ENCODE measurements around the gene RBM12. TPM values are rescaled to one million over a fixed set of nuclear protein-coding genes. Genes with fewer than 3 reads are reported as not detected.

Gene RBM12
- total RNA-seq, 1 experiment from 2014 or later, result 125 TPM

DNA sequence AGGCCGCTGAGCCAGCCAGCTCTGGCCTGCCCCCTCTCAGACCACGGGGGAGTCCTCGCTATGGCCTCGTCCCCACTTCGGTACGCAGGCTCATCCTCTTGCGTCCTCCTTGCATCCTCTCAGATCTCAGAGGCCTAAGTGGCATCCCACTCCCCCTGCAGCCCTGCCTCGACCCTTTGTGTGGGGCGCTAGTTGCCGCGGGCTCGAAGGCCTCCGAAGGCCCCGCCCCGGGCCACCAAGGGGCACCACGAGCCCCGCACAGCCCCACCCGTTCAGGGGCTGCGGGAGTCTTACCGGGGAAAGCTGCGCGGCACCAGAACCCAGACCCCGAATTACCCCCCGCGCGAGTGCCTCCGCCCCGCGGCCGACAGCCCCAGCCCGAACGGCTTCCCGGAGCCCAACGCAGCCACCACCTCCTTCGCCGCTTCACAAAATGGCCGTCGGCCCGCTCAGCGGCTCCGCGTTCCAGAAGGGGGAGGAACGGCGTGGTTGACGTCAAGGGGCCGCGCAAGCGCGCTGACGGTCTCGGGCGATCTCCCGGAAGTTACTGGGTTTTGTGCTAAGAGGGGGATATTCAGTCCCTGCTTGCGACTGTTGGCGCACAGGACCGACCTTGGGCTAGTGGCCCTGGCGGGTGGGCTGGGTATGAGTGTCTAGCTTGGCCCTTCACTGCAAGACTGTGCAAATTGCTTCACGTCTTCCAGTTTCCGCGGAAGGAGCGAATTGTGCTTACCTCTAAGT lies at the start of gene RBM12, which contains the start of gene CPNE1 (continued):
- TF ChIP-seq, protein P1, sequence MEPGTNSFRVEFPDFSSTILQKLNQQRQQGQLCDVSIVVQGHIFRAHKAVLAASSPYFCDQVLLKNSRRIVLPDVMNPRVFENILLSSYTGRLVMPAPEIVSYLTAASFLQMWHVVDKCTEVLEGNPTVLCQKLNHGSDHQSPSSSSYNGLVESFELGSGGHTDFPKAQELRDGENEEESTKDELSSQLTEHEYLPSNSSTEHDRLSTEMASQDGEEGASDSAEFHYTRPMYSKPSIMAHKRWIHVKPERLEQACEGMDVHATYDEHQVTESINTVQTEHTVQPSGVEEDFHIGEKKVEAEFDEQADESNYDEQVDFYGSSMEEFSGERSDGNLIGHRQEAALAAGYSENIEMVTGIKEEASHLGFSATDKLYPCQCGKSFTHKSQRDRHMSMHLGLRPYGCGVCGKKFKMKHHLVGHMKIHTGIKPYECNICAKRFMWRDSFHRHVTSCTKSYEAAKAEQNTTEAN (CRISPR knock-in tag; IDR thresholded peaks at IDR 0.05), result peak; percentile 64; the same call in 1 of the 2 replicates
- peak; percentile 96; the same call in 1 of the 2 replicates for TF ChIP-seq CBFB (CRISPR knock-in tag; IDR thresholded peaks at IDR 0.05; ENCODE audit: low read depth)
- TF ChIP-seq, protein P2, sequence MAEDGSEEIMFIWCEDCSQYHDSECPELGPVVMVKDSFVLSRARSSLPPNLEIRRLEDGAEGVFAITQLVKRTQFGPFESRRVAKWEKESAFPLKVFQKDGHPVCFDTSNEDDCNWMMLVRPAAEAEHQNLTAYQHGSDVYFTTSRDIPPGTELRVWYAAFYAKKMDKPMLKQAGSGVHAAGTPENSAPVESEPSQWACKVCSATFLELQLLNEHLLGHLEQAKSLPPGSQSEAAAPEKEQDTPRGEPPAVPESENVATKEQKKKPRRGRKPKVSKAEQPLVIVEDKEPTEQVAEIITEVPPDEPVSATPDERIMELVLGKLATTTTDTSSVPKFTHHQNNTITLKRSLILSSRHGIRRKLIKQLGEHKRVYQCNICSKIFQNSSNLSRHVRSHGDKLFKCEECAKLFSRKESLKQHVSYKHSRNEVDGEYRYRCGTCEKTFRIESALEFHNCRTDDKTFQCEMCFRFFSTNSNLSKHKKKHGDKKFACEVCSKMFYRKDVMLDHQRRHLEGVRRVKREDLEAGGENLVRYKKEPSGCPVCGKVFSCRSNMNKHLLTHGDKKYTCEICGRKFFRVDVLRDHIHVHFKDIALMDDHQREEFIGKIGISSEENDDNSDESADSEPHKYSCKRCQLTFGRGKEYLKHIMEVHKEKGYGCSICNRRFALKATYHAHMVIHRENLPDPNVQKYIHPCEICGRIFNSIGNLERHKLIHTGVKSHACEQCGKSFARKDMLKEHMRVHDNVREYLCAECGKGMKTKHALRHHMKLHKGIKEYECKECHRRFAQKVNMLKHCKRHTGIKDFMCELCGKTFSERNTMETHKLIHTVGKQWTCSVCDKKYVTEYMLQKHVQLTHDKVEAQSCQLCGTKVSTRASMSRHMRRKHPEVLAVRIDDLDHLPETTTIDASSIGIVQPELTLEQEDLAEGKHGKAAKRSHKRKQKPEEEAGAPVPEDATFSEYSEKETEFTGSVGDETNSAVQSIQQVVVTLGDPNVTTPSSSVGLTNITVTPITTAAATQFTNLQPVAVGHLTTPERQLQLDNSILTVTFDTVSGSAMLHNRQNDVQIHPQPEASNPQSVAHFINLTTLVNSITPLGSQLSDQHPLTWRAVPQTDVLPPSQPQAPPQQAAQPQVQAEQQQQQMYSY (CRISPR knock-in tag; IDR thresholded peaks at IDR 0.05), result no peak
- no peak for TF ChIP-seq GTF2I (CRISPR knock-in tag; conservative IDR thresholded peaks at IDR 0.05)
- TF ChIP-seq, protein P3, sequence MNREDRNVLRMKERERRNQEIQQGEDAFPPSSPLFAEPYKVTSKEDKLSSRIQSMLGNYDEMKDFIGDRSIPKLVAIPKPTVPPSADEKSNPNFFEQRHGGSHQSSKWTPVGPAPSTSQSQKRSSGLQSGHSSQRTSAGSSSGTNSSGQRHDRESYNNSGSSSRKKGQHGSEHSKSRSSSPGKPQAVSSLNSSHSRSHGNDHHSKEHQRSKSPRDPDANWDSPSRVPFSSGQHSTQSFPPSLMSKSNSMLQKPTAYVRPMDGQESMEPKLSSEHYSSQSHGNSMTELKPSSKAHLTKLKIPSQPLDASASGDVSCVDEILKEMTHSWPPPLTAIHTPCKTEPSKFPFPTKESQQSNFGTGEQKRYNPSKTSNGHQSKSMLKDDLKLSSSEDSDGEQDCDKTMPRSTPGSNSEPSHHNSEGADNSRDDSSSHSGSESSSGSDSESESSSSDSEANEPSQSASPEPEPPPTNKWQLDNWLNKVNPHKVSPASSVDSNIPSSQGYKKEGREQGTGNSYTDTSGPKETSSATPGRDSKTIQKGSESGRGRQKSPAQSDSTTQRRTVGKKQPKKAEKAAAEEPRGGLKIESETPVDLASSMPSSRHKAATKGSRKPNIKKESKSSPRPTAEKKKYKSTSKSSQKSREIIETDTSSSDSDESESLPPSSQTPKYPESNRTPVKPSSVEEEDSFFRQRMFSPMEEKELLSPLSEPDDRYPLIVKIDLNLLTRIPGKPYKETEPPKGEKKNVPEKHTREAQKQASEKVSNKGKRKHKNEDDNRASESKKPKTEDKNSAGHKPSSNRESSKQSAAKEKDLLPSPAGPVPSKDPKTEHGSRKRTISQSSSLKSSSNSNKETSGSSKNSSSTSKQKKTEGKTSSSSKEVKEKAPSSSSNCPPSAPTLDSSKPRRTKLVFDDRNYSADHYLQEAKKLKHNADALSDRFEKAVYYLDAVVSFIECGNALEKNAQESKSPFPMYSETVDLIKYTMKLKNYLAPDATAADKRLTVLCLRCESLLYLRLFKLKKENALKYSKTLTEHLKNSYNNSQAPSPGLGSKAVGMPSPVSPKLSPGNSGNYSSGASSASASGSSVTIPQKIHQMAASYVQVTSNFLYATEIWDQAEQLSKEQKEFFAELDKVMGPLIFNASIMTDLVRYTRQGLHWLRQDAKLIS (CRISPR knock-in tag; IDR thresholded peaks at IDR 0.05; ENCODE audit: borderline replicate concordance), result 0 out of 2 replicates have a peak, but pooled peaks have one; percentile 50
- TF ChIP-seq, protein P4, sequence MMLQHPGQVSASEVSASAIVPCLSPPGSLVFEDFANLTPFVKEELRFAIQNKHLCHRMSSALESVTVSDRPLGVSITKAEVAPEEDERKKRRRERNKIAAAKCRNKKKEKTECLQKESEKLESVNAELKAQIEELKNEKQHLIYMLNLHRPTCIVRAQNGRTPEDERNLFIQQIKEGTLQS (CRISPR knock-in tag; conservative IDR thresholded peaks at IDR 0.05), result no peak
- no peak for TF ChIP-seq CREB1 (CRISPR knock-in tag; IDR thresholded peaks at IDR 0.05)
- TF ChIP-seq NFATC4 (CRISPR knock-in tag; IDR thresholded peaks at IDR 0.05), result peak; percentile 71; the same call in 1 of the 2 replicates
- peak; percentile 47; the same call in 1 of the 2 replicates for TF ChIP-seq ZNF138 (CRISPR knock-in tag; conservative IDR thresholded peaks at IDR 0.05)
- TF ChIP-seq, protein P5, sequence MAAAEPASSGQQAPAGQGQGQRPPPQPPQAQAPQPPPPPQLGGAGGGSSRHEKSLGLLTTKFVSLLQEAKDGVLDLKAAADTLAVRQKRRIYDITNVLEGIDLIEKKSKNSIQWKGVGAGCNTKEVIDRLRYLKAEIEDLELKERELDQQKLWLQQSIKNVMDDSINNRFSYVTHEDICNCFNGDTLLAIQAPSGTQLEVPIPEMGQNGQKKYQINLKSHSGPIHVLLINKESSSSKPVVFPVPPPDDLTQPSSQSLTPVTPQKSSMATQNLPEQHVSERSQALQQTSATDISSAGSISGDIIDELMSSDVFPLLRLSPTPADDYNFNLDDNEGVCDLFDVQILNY (CRISPR knock-in tag; IDR thresholded peaks at IDR 0.05), result peak; percentile 83; the same call in 1 of the 2 replicates
- peak; percentile 27; the same call in 1 of the 2 replicates for TF ChIP-seq TCF7 (CRISPR knock-in tag; IDR thresholded peaks at IDR 0.05; ENCODE audit: low read depth)
- TF ChIP-seq ZBTB21 (CRISPR knock-in tag; IDR thresholded peaks at IDR 0.05; ENCODE audit: borderline replicate concordance), result peak; percentile 94
- TF ChIP-seq, protein P6, sequence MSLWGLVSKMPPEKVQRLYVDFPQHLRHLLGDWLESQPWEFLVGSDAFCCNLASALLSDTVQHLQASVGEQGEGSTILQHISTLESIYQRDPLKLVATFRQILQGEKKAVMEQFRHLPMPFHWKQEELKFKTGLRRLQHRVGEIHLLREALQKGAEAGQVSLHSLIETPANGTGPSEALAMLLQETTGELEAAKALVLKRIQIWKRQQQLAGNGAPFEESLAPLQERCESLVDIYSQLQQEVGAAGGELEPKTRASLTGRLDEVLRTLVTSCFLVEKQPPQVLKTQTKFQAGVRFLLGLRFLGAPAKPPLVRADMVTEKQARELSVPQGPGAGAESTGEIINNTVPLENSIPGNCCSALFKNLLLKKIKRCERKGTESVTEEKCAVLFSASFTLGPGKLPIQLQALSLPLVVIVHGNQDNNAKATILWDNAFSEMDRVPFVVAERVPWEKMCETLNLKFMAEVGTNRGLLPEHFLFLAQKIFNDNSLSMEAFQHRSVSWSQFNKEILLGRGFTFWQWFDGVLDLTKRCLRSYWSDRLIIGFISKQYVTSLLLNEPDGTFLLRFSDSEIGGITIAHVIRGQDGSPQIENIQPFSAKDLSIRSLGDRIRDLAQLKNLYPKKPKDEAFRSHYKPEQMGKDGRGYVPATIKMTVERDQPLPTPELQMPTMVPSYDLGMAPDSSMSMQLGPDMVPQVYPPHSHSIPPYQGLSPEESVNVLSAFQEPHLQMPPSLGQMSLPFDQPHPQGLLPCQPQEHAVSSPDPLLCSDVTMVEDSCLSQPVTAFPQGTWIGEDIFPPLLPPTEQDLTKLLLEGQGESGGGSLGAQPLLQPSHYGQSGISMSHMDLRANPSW (CRISPR knock-in tag; conservative IDR thresholded peaks at IDR 0.05; ENCODE audit: low read depth), result no peak
- TF ChIP-seq SP1 (CRISPR knock-in tag; conservative IDR thresholded peaks at IDR 0.05), result peak; percentile 89
- TF ChIP-seq, protein P7, sequence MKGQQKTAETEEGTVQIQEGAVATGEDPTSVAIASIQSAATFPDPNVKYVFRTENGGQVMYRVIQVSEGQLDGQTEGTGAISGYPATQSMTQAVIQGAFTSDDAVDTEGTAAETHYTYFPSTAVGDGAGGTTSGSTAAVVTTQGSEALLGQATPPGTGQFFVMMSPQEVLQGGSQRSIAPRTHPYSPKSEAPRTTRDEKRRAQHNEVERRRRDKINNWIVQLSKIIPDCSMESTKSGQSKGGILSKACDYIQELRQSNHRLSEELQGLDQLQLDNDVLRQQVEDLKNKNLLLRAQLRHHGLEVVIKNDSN (CRISPR knock-in tag; IDR thresholded peaks at IDR 0.05), result 0 out of 2 replicates have a peak, but pooled peaks have one; percentile 8
- TF ChIP-seq, protein P8, sequence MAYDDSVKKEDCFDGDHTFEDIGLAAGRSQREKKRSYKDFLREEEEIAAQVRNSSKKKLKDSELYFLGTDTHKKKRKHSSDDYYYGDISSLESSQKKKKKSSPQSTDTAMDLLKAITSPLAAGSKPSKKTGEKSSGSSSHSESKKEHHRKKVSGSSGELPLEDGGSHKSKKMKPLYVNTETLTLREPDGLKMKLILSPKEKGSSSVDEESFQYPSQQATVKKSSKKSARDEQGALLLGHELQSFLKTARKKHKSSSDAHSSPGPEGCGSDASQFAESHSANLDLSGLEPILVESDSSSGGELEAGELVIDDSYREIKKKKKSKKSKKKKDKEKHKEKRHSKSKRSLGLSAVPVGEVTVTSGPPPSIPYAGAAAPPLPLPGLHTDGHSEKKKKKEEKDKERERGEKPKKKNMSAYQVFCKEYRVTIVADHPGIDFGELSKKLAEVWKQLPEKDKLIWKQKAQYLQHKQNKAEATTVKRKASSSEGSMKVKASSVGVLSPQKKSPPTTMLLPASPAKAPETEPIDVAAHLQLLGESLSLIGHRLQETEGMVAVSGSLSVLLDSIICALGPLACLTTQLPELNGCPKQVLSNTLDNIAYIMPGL (CRISPR knock-in tag; IDR thresholded peaks at IDR 0.05), result peak; percentile 95
